GM19395 (cell line): ENCODE data around the gene BDKRB1.

Experiments
- ATAC-seq: cut with Tn5 transposase; IDR thresholded peaks from one replicate; pipeline ENCODE4 v1.9.1; 2021; ENCODE audit warnings: mild to moderate bottlenecking, moderate library complexity; ENCODE audit not compliant: unreplicated experiment

BDKRB1 gene

GRCh38 chr14:96255501-96256366, at the start of gene BDKRB1:
Gene BDKRB1, plus strand, starts transcription at chr14:96256210. Its CDS starts 7,473 bp downstream, at chr14:96263683.
- no peak for ATAC-seq

GRCh38 chr14:96206461-96206860, 49.5 kb upstream of the BDKRB1 start:
- ATAC-seq = no peak

DNA sequence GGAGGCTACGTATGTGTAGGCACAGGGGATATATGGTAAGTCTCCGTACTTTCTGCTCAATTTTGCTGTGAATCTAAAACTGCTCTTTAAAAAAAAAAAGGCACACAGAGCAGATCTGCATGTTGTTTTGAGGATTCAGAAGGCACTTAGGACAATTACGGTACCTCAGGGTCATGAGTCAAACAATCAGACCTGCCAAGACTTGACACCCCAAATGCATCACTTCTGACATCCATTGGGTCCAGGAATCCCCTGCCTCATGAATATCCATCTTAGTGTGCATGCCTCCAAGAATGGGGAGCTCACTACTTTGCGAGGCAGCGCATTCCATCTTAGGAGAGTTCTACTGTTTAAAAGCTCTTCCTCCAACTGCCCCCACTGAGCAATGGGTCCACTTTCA, 48.3 kb upstream of the BDKRB1 start:
- ATAC-seq = no peak

- no peak for ATAC-seq
These were observed 47.3 kb upstream of the BDKRB1 start for GRCh38 chr14:96208739-96209138.

DNA sequence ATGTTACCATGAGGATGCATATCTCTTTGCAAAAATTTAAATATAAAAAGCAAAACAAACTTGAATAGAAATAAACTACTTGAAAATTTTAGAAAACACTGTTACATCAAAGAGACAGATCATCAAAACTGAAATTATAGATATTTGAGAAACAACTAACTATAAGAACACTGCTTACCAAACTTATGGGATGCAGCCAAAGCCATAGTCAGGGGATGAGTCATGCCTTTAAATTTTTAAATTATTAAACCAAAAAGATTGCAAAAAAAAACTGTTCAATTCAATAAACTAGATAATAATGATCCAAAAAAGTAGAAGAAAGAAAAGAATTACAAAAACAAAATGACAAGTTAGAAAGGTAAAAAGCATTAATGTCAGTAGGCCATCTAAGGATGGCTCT, 43.9 kb upstream of the BDKRB1 start:
- ATAC-seq = no peak

DNA sequence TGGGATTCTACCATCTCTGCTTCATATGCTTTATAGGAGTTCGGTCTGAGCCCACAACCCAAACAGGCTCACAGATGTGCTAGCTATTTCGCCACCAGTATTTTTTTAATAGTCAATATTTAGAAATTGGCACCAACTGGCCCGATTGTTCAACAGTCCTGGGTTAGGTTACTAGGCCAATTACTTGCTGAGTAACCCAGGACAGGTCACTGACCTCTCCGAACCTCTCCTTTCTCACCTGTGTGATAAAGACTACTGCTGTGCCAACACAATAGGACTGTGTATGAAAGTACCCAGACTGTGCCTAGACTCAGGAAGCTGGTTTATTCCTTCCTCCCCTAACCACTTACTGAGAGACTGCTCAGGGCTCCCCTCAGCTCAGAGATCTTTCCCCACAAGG, 43.1 kb upstream of the BDKRB1 start:
- ATAC-seq = no peak

- no peak for ATAC-seq
These were observed 42.0 kb upstream of the BDKRB1 start for GRCh38 chr14:96213871-96214465.

DNA sequence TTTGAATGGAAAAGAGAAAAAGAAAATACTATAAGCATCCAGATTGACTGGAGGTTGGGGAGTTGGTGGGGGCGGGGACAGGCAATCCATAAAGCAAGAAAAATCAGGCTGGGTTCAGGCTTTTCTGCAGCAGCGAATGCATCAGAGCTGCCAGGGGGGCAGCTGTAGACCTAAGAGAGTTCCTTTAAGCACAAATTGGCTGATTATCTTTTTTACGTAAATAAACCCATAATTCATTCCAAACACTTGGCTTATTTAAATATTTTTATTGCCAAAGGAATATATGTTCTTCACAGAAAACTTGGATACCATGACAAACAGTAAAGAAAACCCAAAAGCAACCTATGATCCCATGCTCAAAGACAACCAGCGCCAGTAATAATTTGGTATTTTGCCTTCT, 41.2 kb upstream of the BDKRB1 start:
- no peak for ATAC-seq

DNA sequence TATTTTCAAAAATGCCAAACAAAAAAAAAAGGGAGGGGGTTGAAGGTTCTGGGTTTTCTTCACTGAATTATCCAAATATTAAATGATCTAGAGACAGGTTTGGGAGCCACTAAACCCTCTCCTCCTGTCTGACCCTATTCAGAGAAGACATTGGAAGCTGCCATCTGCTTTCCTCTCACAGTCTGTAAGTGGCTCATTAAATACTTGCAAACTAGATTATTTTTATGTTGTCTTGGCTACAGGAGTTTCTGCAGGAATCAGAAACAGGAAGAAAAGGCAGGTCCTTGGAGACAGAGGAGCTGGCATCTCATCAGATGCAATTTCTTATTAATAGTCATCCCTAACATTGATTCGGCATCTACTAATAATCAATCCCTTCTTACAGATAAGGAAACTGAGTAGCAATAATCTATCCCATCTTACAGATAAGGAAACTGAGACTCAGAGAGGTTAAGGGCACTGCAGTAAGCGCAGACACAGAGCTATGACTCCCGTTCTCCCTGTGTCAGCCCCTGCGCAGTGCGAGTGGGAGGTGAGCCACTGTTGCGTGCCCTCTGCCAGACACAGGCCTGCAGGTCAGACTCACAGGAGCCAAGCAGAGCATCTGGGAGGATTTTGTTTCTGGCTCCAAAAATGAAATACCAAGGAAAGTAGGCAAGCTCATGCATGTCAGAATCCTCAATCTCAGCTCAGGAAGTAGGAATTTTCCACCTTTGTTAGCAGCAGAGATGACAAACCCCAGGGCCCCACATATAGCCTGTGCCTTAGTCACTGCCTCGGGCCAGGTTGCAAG, 40.4 kb upstream of the BDKRB1 start:
- no peak for ATAC-seq

DNA sequence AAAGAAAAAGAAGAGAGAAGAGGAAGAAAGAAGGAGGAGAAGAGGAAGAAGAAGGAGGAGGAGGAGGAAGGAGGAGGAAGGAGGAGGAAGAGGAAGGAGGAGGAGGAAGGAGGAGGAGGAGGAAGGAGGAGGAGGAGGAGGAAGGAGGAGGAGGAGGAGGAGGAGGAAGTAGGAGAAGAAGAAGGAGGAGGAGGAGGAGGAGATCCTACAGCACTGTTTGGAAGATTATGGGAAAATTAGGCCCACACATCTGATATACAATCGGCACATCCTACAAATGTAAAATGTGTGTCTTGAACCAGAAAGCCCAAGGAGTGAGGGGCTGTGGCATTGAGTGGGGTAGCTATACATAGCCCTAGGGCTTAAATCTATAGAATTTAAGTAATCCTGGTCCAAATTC, 39.4 kb upstream of the BDKRB1 start:
- no peak for ATAC-seq

- no peak for ATAC-seq
These were observed 38.6 kb upstream of the BDKRB1 start for GRCh38 chr14:96217376-96217913.

DNA sequence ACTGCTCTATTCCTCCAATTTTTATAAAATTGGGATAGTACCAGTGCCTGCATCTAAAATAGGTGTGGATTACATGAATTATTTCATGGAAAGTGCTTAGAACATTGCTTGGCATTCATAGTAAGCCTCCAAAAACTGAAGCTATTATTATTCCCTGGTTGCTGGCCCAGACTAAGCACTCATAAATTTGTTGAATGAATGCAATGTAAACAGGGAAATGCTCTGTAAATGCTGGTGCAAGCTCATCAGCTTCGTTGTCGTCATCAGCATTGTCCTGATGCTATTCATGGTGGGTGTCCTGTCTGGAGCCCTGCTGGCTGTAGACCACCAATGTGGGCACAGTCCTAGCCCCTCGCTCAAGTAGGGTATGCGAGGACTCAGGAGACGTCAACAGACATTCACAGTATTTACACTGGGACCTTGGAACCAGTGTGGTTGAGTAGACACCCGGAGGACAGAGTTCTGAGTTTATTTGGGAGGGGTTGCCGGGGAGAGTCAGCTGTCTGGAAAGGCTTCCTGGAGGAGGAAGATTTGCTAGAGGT, 34.8 kb upstream of the BDKRB1 start:
- ATAC-seq = no peak

- no peak for ATAC-seq
These were observed 34.2 kb upstream of the BDKRB1 start for GRCh38 chr14:96221841-96222240.

DNA sequence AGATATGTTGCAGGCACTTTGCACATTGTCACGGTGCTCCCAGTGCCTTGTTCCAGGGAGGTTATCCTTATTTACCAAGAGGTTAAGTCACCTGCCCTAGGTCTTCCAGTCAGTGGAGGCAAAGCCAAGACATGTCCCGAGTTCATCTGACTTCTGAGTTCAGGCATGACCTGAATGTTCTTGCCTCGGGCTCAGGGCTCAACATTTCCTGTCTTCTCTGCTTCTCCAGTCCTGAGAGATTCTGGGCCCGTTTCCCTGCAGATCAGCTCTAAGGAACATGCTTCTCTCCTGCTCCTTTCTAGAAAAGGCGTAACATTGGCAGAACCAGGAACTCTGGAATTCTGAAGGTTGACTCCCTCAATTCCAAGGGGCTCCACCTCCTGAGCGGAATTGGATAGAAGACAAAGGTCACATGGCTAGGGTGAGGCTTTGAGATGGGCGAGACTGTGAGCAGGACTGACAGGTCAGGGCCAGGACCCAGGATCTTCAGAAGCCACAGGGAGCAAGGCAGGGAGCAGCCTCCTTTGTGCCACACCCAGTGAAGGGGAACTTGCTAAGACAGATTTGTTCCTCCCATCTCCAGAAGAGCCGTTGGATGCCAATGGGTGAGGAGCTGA, 31.4 kb upstream of the BDKRB1 start:
- ATAC-seq = no peak

GRCh38 chr14:96225213-96225612, 30.8 kb upstream of the BDKRB1 start:
- ATAC-seq = no peak

DNA sequence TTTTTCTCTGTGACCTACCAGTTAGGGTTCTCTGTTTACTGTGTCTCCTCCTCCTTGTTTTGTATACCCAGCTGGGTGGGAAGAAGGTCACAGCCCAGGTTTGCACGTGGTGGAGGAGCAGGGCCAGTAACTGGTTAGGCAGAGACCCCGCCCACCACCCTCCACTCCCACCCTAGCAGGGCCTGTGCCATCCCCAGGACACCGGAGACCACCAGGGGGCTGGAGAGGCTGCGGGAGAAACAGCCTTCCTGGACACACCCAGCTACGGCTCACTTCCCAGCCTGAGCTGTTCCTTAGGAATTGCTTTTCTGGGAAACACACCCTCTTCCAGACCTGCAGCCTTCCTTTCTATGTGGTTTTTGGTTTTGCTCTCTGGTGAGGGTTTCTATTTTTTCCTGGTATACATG, 30.3 kb upstream of the BDKRB1 start:
- no peak for ATAC-seq

DNA sequence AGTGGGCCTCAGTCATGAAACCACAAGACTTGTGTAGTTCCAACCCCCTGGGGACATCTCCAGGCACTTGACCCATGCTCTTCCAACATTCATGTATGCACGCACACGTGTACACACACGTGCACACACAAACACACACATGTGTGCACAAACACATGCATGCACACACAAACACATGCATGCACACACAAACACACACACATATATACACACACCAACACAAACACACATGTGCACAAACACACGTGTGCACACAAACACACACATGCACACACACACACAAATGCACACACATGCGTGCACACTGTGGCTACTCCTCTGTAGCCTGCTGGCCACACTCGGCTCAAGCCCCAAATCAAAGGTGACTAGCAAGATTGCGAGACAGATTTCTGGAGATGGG, 28.6 kb upstream of the BDKRB1 start:
- no peak for ATAC-seq

GRCh38 chr14:96229315-96229714, 26.7 kb upstream of the BDKRB1 start:
- ATAC-seq = no peak

DNA sequence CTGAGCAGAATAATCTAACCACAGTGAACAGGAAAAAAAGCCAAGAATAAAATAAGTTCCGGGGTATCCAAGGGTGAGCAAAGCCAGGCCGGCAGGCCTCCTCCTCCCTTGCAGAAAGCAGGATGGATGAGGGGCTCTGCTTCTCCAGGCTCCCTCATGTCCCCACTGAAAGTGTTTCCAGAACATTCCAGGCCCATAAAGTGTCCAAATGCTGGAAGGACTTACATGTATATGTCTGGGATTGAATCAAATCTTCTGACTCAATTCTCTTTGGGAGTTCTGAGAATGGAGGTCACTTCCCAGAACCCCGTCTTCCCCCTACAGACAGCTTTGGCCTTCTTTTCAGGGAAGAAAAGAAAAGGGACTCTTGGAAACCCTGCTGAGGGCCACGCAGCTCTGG, 25.0 kb upstream of the BDKRB1 start:
- ATAC-seq = no peak

GRCh38 chr14:96231526-96232130, 24.4 kb upstream of the BDKRB1 start:
- no peak for ATAC-seq
